IMR-90 (cell line): ENCODE results near the gene OSBP2.

Experiments
- MAFK ChIP-seq: IDR thresholded peaks from 2 replicates; pipeline ENCODE4 v1.6.1; 2012; ENCODE audit warnings: low read depth, low read length, improper control_type of control experiment
- POLR2A ChIP-seq: IDR thresholded peaks from 2 replicates; pipeline ENCODE4 v1.6.1; 2012; ENCODE audit warnings: mild to moderate bottlenecking, low read depth, low read length
- RAD21 ChIP-seq: IDR thresholded peaks from 2 replicates; pipeline ENCODE4 v1.6.1; 2012; ENCODE audit warnings: low read length, improper control_type of control experiment
- RCOR1 ChIP-seq: IDR thresholded peaks from 2 replicates; pipeline ENCODE4 v1.6.1; 2012; ENCODE audit warnings: mild to moderate bottlenecking, low read length, improper control_type of control experiment; ENCODE audit not compliant: insufficient replicate concordance
- RFX5 ChIP-seq: IDR thresholded peaks from 2 replicates; pipeline ENCODE4 v1.8.0; 2012; ENCODE audit warnings: low read depth, mild to moderate bottlenecking, low read length, moderate library complexity
- TF ChIP-seq, protein P1 (sequence below): conservative IDR thresholded peaks from 2 replicates; pipeline ENCODE4 v1.5.1; 2012; ENCODE audit warnings: mild to moderate bottlenecking, low read depth, low read length, improper control_type of control experiment

DNA sequence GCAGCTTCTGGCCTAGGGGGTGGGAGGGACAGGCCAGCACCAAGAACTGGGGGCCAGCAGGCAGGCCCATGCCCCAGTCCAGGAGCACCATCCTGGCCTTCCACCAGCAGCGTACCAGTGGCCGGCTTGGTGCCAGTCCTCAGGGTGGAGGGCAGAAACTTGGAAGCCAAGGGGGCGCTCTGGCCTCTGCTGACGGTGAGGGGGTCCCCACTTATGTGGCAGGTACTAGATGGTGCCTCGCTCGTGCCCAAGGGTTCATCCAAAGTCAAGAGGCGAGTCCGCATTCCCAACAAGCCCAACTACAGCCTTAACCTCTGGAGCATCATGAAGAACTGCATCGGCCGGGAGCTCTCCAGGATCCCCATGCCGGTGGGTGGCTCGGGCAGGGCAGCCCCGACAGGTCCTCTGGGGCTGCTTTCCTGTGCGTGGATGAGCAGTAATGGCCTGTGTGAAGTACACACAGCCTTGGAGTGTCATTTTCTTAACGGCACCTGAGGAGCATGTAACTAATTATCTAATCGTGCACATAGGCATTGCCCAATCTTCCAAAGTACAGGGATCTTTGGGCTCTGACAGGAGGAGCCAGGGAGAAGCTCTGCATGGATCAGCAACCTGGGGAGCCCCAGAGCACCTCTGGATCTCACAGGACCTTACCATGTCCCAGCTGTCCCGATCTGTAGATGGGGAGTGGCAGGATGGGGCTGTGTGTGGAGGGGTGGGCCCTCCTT is 194.8 kb downstream of the OSBP2 start:
- TF ChIP-seq POLR2A, result no peak
- TF ChIP-seq, protein P1, sequence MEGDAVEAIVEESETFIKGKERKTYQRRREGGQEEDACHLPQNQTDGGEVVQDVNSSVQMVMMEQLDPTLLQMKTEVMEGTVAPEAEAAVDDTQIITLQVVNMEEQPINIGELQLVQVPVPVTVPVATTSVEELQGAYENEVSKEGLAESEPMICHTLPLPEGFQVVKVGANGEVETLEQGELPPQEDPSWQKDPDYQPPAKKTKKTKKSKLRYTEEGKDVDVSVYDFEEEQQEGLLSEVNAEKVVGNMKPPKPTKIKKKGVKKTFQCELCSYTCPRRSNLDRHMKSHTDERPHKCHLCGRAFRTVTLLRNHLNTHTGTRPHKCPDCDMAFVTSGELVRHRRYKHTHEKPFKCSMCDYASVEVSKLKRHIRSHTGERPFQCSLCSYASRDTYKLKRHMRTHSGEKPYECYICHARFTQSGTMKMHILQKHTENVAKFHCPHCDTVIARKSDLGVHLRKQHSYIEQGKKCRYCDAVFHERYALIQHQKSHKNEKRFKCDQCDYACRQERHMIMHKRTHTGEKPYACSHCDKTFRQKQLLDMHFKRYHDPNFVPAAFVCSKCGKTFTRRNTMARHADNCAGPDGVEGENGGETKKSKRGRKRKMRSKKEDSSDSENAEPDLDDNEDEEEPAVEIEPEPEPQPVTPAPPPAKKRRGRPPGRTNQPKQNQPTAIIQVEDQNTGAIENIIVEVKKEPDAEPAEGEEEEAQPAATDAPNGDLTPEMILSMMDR, result no peak
- no peak for TF ChIP-seq RCOR1
- no peak for TF ChIP-seq RAD21
- TF ChIP-seq RFX5, result no peak
- no peak for TF ChIP-seq MAFK
